NB4 (cell line): ENCODE measurements around the gene SOBP.

Source experiments
- POLR2A ChIP-seq: IDR thresholded peaks from 2 replicates; pipeline ENCODE4 v1.6.1; 2011; ENCODE audit warnings: mild to moderate bottlenecking; ENCODE audit not compliant: insufficient read length; ENCODE audit errors: extremely low read depth
- TF ChIP-seq, protein P1 (sequence below): IDR thresholded peaks from one replicate; pipeline ENCODE4 v1.5.1; 2012; ENCODE audit warnings: low read depth, low read length
- TF ChIP-seq, protein P2 (sequence below): IDR thresholded peaks from 2 replicates; pipeline ENCODE4 v1.6.1; 2011; ENCODE audit warnings: low read depth, low read length

DNA sequence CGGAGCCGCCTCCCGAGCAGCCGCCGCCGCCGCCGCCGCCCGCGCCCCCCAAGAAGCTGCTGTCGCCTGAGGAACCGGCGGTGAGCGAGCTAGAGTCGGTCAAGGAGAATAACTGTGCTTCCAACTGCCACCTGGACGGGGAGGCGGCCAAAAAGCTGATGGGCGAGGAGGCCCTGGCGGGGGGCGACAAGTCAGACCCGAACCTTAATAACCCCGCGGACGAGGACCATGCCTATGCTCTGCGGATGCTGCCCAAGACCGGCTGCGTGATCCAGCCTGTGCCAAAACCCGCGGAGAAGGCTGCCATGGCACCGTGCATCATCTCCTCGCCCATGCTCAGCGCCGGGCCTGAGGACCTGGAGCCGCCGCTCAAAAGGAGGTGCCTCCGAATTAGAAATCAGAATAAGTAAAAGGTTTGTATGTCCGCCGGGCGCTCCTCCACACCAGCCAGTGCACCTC lies 145.2 kb downstream of the SOBP start:
- TF ChIP-seq, protein P1, sequence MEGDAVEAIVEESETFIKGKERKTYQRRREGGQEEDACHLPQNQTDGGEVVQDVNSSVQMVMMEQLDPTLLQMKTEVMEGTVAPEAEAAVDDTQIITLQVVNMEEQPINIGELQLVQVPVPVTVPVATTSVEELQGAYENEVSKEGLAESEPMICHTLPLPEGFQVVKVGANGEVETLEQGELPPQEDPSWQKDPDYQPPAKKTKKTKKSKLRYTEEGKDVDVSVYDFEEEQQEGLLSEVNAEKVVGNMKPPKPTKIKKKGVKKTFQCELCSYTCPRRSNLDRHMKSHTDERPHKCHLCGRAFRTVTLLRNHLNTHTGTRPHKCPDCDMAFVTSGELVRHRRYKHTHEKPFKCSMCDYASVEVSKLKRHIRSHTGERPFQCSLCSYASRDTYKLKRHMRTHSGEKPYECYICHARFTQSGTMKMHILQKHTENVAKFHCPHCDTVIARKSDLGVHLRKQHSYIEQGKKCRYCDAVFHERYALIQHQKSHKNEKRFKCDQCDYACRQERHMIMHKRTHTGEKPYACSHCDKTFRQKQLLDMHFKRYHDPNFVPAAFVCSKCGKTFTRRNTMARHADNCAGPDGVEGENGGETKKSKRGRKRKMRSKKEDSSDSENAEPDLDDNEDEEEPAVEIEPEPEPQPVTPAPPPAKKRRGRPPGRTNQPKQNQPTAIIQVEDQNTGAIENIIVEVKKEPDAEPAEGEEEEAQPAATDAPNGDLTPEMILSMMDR, result no peak
- TF ChIP-seq, protein P2, sequence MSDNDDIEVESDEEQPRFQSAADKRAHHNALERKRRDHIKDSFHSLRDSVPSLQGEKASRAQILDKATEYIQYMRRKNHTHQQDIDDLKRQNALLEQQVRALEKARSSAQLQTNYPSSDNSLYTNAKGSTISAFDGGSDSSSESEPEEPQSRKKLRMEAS, result no peak
- no peak for TF ChIP-seq POLR2A
